Measurements from ENCODE around the gene CD300LF. TPM values are rescaled to one million over a fixed set of nuclear protein-coding genes. Genes with fewer than 3 reads are reported as not detected.

Gene CD300LF
- total RNA-seq, 2 donors from 2014 or later, result 0.59 to 1.2 TPM

DNA sequence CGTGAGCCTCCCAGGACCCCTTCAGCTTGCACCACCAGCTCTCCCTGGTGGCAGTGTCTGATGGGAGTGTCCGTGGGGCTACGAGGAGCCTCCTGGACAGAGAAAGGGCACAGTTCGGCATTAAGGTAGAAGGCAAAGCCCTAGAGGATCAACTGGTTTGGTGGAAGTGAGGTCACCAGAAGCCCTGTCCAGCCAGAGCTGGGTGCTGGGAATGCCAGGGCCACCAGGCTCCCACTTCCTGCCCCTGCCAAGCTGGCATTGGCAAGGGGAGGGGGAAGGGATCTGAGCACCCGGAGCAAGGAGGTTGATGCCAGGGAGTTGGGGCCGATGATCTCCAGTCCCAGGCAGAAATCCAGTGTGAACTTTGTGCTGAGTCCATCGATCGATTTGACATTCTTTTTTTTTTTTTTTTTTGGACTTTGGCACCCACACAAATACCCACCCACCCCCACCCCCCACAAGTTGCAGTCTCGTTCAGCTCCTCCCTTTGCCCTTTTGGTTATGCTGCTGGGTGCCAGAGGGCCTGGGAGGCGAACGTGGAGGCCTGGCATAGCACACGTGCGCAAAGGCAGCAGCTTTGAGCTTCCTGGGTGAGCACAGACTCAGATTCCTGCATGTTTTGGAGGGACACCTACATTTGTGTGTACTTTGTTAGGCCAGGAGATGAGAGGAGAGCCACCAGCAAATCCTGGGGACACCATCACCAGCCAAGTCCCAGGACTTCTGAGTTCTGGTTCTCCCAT is 37.8 kb upstream of the CD300LF start:
- H3K27me3 ChIP-seq (replicated peaks; ENCODE audit: insufficient read depth), result no peaks in the 10 kb centered on the region
- TF ChIP-seq POLR2AphosphoS5 (IDR thresholded peaks at IDR 0.05) (no peak), CTCF (IDR thresholded peaks at IDR 0.05) (no peak), POLR2A (IDR thresholded peaks at IDR 0.05) (no peak)
- H3K4me1 ChIP-seq (replicated peaks), result peaks cover 12% of the 10 kb centered on the region

GRCh38 chr17:74750039-74750326 is 37.3 kb upstream of the CD300LF start:
- Histone ChIP-seq H3K36me3 (no peaks in the 10 kb centered on the region), H3K4me1 (replicated peaks) (peaks cover 12% of the 10 kb centered on the region), H3K27me3 (replicated peaks; ENCODE audit: insufficient read depth) (no peaks in the 10 kb centered on the region), H3K9me3 (no peaks in the 10 kb centered on the region), H3K4me3 (peak overlapping the region; percentile 93 to 99), H3K27ac (peak overlapping the region; percentile 82 to 83)
- intact Hi-C loops (cut with DNase I), result no loop called here
- no peak for DNase-seq (ENCODE audit: low spot score)
- TF ChIP-seq POLR2AphosphoS5 (IDR thresholded peaks at IDR 0.05) (no peak), POLR2A (IDR thresholded peaks at IDR 0.05) (no peak), CTCF (IDR thresholded peaks at IDR 0.05) (no peak)
- 60% methylated on average over 6 of the region's 6 CpGs for WGBS

More for the DNA sequence above, 37.8 kb upstream of the CD300LF start:
- DNase-seq (ENCODE audit: low spot score), result no peak
- WGBS, result 46% methylated on average over 13 of the region's 13 CpGs
- Histone ChIP-seq H3K4me3 (peak overlapping the region; percentile 93 to 99), H3K36me3 (no peaks in the 10 kb centered on the region), H3K27ac (peak overlapping the region; percentile 82 to 83), H3K9me3 (no peaks in the 10 kb centered on the region)
- intact Hi-C loops (cut with DNase I), result no loop called here

GRCh38 chr17:74749279-74750038 is 36.7 kb upstream of the CD300LF start:
- Histone ChIP-seq H3K27ac (peak overlapping the region; percentile 82 to 83), H3K4me1 (replicated peaks) (peaks cover 12% of the 10 kb centered on the region), H3K4me3 (peak overlapping the region; percentile 93 to 99), H3K9me3 (no peaks in the 10 kb centered on the region), H3K27me3 (replicated peaks; ENCODE audit: insufficient read depth) (no peaks in the 10 kb centered on the region), H3K36me3 (no peaks in the 10 kb centered on the region)
- no peak for TF ChIP-seq CTCF (IDR thresholded peaks at IDR 0.05)
- TF ChIP-seq POLR2A (IDR thresholded peaks at IDR 0.05), result no peak
- TF ChIP-seq POLR2AphosphoS5 (IDR thresholded peaks at IDR 0.05), result no peak
- DNase-seq (ENCODE audit: low spot score), result no peak
- intact Hi-C loops (cut with DNase I), result no loop called here
- 3% methylated on average over 46 of the region's 46 CpGs for WGBS

DNA sequence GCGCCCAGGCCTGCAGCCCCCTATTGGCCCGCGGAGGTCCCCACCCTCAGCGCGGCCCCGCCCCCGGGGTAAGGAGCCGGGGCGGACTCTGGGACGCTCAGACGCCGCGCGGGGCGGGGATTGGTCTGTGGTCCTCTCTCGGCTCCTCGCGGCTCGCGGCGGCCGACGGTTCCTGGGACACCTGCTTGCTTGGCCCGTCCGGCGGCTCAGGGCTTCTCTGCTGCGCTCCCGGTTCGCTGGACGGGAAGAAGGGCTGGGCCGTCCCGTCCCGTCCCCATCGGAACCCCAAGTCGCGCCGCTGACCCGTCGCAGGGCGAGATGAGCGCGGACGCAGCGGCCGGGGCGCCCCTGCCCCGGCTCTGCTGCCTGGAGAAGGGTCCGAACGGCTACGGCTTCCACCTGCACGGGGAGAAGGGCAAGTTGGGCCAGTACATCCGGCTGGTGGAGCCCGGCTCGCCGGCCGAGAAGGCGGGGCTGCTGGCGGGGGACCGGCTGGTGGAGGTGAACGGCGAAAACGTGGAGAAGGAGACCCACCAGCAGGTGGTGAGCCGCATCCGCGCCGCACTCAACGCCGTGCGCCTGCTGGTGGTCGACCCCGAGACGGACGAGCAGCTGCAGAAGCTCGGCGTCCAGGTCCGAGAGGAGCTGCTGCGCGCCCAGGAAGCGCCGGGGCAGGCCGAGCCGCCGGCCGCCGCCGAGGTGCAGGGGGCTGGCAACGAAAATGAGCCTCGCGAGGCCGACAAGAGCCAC is 36.0 kb upstream of the CD300LF start, which contains the start of gene NHERF1:
Gene NHERF1, plus strand, starts transcription at position 100 of the 750 bp plus-strand sequence. Its CDS starts 219 bp downstream, at position 319.
- Histone ChIP-seq H3K36me3 (no peaks in the 10 kb centered on the region), H3K4me1 (replicated peaks) (peaks cover 12% of the 10 kb centered on the region), H3K4me3 (peak within 1 kb of the TSS; percentile 93 to 99), H3K27ac (peak within 1 kb of the TSS; percentile 82 to 83), H3K9me3 (no peaks in the 10 kb centered on the region), H3K27me3 (replicated peaks; ENCODE audit: insufficient read depth) (no peaks in the 10 kb centered on the region)
- TF ChIP-seq CTCF (IDR thresholded peaks at IDR 0.05), result peak in 1 of 4 experiments; percentile 34
- TF ChIP-seq POLR2AphosphoS5 (IDR thresholded peaks at IDR 0.05), result peak; percentile 92
- peak; percentile 99 for TF ChIP-seq POLR2A (IDR thresholded peaks at IDR 0.05)
- peak; percentile 96 for DNase-seq (ENCODE audit: low spot score)
- intact Hi-C loops (cut with DNase I), result no loop called here
- under 1% methylated on average over 60 of the region's 90 CpGs for WGBS

Data from prostate gland (tissue), 2 donors.